NCI-H82 treated with DMSO at 0.1 percent for 48 hours (cell line): ENCODE measurements around the gene AGRN.

ENCODE experiments used
- DNase-seq: peaks from one replicate; lab custom pipeline; 2025; ENCODE audit not compliant: unreplicated experiment; lab: John Stamatoyannopoulos, UW

AGRN gene

GRCh38 chr1:1035291-1035943 lies 15.5 kb downstream of the AGRN start:
- DNase-seq, result no peak

GRCh38 chr1:1037366-1038327 lies 17.7 kb downstream of the AGRN start:
- no peak for DNase-seq

- DNase-seq, result no peak
Measured at GRCh38 chr1:1038694-1039093, 18.8 kb downstream of the AGRN start.

- DNase-seq, result no peak
Measured at GRCh38 chr1:1039145-1039910, 19.4 kb downstream of the AGRN start.

GRCh38 chr1:1040004-1040991 lies 20.4 kb downstream of the AGRN start:
- DNase-seq, result no peak

- DNase-seq, result no peak
Measured at GRCh38 chr1:1041092-1041523, 21.2 kb downstream of the AGRN start.

GRCh38 chr1:1041873-1042272 lies 22.0 kb downstream of the AGRN start:
- DNase-seq, result no peak

GRCh38 chr1:1042835-1043234 lies 22.9 kb downstream of the AGRN start:
- DNase-seq, result no peak

GRCh38 chr1:1043411-1043810 lies 23.5 kb downstream of the AGRN start:
- no peak for DNase-seq

GRCh38 chr1:1043921-1044320 lies 24.0 kb downstream of the AGRN start:
- DNase-seq, result no peak

- no peak for DNase-seq
Measured at GRCh38 chr1:1044455-1045078, 24.6 kb downstream of the AGRN start.

GRCh38 chr1:1045129-1045528 lies 25.2 kb downstream of the AGRN start:
- no peak for DNase-seq

GRCh38 chr1:1046243-1046642 lies 26.3 kb downstream of the AGRN start:
- DNase-seq, result no peak

- no peak for DNase-seq
Measured at GRCh38 chr1:1046767-1047166, 26.8 kb downstream of the AGRN start.

- DNase-seq, result no peak
Measured at GRCh38 chr1:1047407-1047806, 27.5 kb downstream of the AGRN start.

- no peak for DNase-seq
Measured at GRCh38 chr1:1047963-1048362, 28.0 kb downstream of the AGRN start.

- DNase-seq, result no peak
Measured at GRCh38 chr1:1048765-1049164, 28.8 kb downstream of the AGRN start.

GRCh38 chr1:1049318-1050165 lies 29.6 kb downstream of the AGRN start:
- no peak for DNase-seq

- no peak for DNase-seq
Measured at GRCh38 chr1:1050577-1051052, 30.7 kb downstream of the AGRN start.
